GM20000 (cell line): Measurements from ENCODE around the gene SPAG16.
"Not testable (repeated sequence)": the region's sequence is repeated elsewhere in the genome, so short reads cannot be mapped to it uniquely, and the experiment has no call there.

ENCODE experiments used
- DNase-seq: peaks from one replicate; pipeline ENCODE4 v3.0.0; 2012; ENCODE audit warnings: low spot score
- CTCF ChIP-seq: IDR thresholded peaks from 2 replicates; pipeline ENCODE4 v1.5.1; 2012; ENCODE audit warnings: mild to moderate bottlenecking, control low read depth; ENCODE audit errors: extremely low read depth, missing control alignments

Gene SPAG16

DNA sequence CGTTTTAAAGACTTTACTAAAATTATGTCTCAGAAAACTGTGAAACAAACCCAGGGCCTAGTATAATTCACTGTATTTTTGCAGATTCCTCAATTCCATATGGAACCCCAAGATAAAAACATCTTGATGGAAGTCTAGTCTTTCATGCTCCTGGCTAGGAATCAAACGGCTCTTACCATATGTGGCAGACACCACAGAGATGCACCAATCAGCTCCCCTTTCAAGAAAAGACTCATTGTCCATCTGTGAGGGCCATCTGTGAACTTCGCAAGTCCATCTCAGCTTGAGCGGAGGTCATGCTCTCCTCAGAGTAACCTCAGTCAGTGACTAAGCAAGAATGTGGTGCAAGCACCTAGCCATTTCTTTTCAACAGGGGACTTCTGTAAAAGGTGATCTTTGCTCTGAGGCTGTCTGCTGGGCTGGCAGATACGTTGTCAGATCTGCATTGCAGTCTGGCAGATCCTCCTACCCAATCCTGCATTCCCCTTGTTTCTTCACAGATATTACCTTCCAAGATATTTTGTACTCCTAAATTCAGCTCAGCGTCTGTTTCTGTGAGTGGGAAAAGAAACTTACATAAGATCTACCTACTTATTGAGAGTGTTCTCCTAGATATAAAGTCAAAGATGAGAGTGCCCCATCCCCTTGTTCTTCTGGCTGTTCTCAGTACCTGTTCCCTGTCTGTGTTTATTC is 419.3 kb downstream of the SPAG16 start:
- no peak for DNase-seq
- no peak for TF ChIP-seq CTCF

DNA sequence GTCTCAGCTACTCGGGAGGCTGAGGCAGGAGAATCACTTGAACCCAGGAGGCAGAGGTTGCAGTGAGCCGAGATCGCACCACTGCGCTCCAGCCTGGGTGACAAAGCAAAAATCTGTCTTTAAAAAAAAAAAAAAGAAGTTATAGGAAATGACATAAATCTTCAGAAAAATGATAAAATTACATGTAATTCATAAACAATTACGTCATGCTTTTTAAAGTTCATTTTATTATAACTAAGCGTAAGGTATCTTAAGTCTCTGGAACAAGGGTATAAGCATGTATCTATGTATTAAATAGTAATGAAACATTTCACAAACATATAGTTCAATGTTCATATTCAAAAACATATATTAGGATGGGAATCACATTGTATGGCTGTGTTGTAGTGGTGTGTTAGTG is 425.9 kb downstream of the SPAG16 start:
- TF ChIP-seq CTCF, result no peak
- no peak for DNase-seq

GRCh38 chr2:213718411-213718810 is 434.1 kb downstream of the SPAG16 start:
- DNase-seq, result not testable (repeated sequence)

GRCh38 chr2:213722565-213722964 is 438.3 kb downstream of the SPAG16 start:
- TF ChIP-seq CTCF, result no peak

GRCh38 chr2:213723041-213723560 is 438.8 kb downstream of the SPAG16 start:
- no peak for DNase-seq
- no peak for TF ChIP-seq CTCF

More at GRCh38 chr2:213722565-213722964, 438.3 kb downstream of the SPAG16 start:
- DNase-seq, result no peak

GRCh38 chr2:213723707-213724106 is 439.4 kb downstream of the SPAG16 start:
- no peak for TF ChIP-seq CTCF
- no peak for DNase-seq

GRCh38 chr2:213726101-213726500 is 441.8 kb downstream of the SPAG16 start:
- no peak for DNase-seq
- TF ChIP-seq CTCF, result no peak

- TF ChIP-seq CTCF, result no peak
Observed at GRCh38 chr2:213733893-213734292, 449.6 kb downstream of the SPAG16 start.

More at GRCh38 chr2:213733893-213734292, 449.6 kb downstream of the SPAG16 start:
- DNase-seq, result peak; percentile 33
